GM12878 (cell line): ENCODE data around the gene MVP. TPM values are rescaled to one million over a fixed set of nuclear protein-coding genes. Genes with fewer than 3 reads are reported as not detected.

Experiments
- ATAC-seq: fragments of 200-7000 bp; cut with Tn5 transposase; 3 replicates; pipeline ENCODE4 v1.9.1; 2020; ENCODE audit warnings: mild to moderate bottlenecking, moderate library complexity
- BruUV-seq: library from RNA; stranded (reverse); fragments of 400-500 nt; replicated peaks from 2 replicates; lab custom pipeline; 2021; lab: Mats Ljungman, UMichigan
- CTCF ChIA-PET: fragments of 300-600 bp; sonication (Branson Sonifier 250); formaldehyde crosslinking; extraction: SDS; loops from one replicate; lab custom pipeline; 2021; ENCODE audit warnings: inconsistent platforms; lab: Yijun Ruan, JAX
- POLR2A ChIA-PET: fragments of 350-600 bp; formaldehyde crosslinking; extraction: SDS; loops from one replicate; lab custom pipeline; 2021; ENCODE audit warnings: inconsistent platforms; lab: Charles Lee
- RAD21 ChIA-PET: fragments of 300-600 bp; sonication (Branson Sonifier 250); formaldehyde crosslinking; loops from one replicate; lab custom pipeline; 2023; ENCODE audit warnings: antibody characterized with exemption; ENCODE audit not compliant: unreplicated experiment; lab: Charles Lee
- SMC1A ChIA-PET: fragments of 300-600 bp; sonication (Branson Sonifier 250); formaldehyde crosslinking; loops from one replicate; lab custom pipeline; 2023; ENCODE audit not compliant: unreplicated experiment, uncharacterized antibody; lab: Charles Lee
- DNase-seq: peaks from one replicate; pipeline ENCODE4 v3.0.0-alpha.2; 2011; ENCODE audit warnings: low read depth, low spot score
- FAIRE-seq: peaks from 3 replicates; lab custom pipeline; 2011; peaks lifted over from hg19 to GRCh38; lab: Jason Lieb, UNC
- H2AFZ ChIP-seq: 2 replicates; pipeline ENCODE4 v1.6.0; 2011; ENCODE audit warnings: low read depth, low read length, control low read depth; ENCODE audit not compliant: control insufficient read depth
- H3K27ac ChIP-seq: 2 replicates; pipeline ENCODE4 v1.5.1; 2011; ENCODE audit warnings: control low read depth; ENCODE audit not compliant: control insufficient read depth, insufficient read depth
- H3K27me3 ChIP-seq, 2 experiments: replicated peaks in 1 of 2; 2 replicates each; pipeline versions ENCODE4 v1.6.0 to v1.6.1; 2011; ENCODE audit warnings: low read length in 1 of 2; ENCODE audit not compliant: control insufficient read depth in 2 of 2, insufficient read depth in 2 of 2
- H3K36me3 ChIP-seq, 2 experiments: 2 replicates each; pipeline ENCODE4 v1.5.1; 2011; ENCODE audit warnings: low read length in 1 of 2; ENCODE audit not compliant: control insufficient read depth in 2 of 2, insufficient read depth in 2 of 2
- H3K4me1 ChIP-seq: 2 replicates; pipeline ENCODE4 v1.6.1; 2011; ENCODE audit warnings: mild to moderate bottlenecking, low read length, moderate library complexity, mixed read lengths; ENCODE audit not compliant: control insufficient read depth, insufficient read depth
- H3K4me2 ChIP-seq: 2 replicates; pipeline ENCODE4 v1.6.0; 2011; ENCODE audit warnings: control low read depth; ENCODE audit not compliant: control insufficient read depth, insufficient read depth
- H3K4me3 ChIP-seq: fragments of 200-600 bp; sonication (generic); 2 replicates; pipeline ENCODE4 v1.5.1; 2016
- H3K79me2 ChIP-seq: 2 replicates; pipeline ENCODE4 v1.6.0; 2011; ENCODE audit warnings: low read length; ENCODE audit not compliant: control insufficient read depth, insufficient read depth
- H3K9ac ChIP-seq: 2 replicates; pipeline ENCODE4 v1.8.0; 2011; ENCODE audit warnings: low read length, control low read depth, mixed read lengths; ENCODE audit not compliant: control insufficient read depth, insufficient read depth
- H3K9me3 ChIP-seq: replicated peaks from 3 replicates; pipeline ENCODE4 v1.5.1; 2011; ENCODE audit warnings: mild to moderate bottlenecking, low read length; ENCODE audit not compliant: control insufficient read depth, insufficient read depth
- H4K20me1 ChIP-seq: 2 replicates; pipeline ENCODE4 v1.6.0; 2011; ENCODE audit not compliant: control insufficient read depth, insufficient read depth
- BCL11A ChIP-seq: IDR thresholded peaks from 2 replicates; pipeline ENCODE4 v1.6.1; 2011; ENCODE audit warnings: low read depth, low read length
- CBFB ChIP-seq: IDR thresholded peaks from 2 replicates; pipeline ENCODE4 v1.6.1; 2016; ENCODE audit warnings: antibody characterized with exemption, low read depth
- CBX3 ChIP-seq: fragments of 200-600 bp; sonication (generic); IDR thresholded peaks from 2 replicates; pipeline ENCODE4 v1.6.1; 2016; ENCODE audit warnings: low read depth, borderline replicate concordance
- DPF2 ChIP-seq: fragments of 450-650 bp; IDR thresholded peaks from 2 replicates; pipeline ENCODE4 v1.6.1; 2017; ENCODE audit warnings: mild to moderate bottlenecking
- EED ChIP-seq: sonication (generic); IDR thresholded peaks from 2 replicates; pipeline ENCODE4 v1.6.1; 2016; ENCODE audit warnings: antibody characterized with exemption, low read depth
- ETV6 ChIP-seq, 2 experiments: fragments of 450-650 bp in 1 of 2; IDR thresholded peaks in 1 of 2; conservative IDR thresholded peaks in 1 of 2; 2 replicates each; pipeline ENCODE4 v1.6.1; 2014; ENCODE audit warnings: antibody characterized with exemption in 1 of 2, borderline replicate concordance in 1 of 2, low read depth in 1 of 2, mild to moderate bottlenecking in 1 of 2, moderate library complexity in 1 of 2
- GABPA ChIP-seq: IDR thresholded peaks from 2 replicates; pipeline ENCODE4 v1.6.1; 2014; ENCODE audit warnings: antibody characterized with exemption, low read depth, mild to moderate bottlenecking, inconsistent platforms
- HDAC2 ChIP-seq: fragments of 200-600 bp; sonication (generic); IDR thresholded peaks from 2 replicates; pipeline ENCODE4 v1.6.1; 2017
- KDM1A ChIP-seq: fragments of 200-600 bp; sonication (generic); IDR thresholded peaks from 2 replicates; pipeline ENCODE4 v1.6.1; 2016; ENCODE audit warnings: borderline replicate concordance
- MYC ChIP-seq: IDR thresholded peaks from 2 replicates; pipeline ENCODE4 v1.6.1; 2011; ENCODE audit warnings: mild to moderate bottlenecking, low read length, moderate library complexity, inconsistent platforms; ENCODE audit not compliant: insufficient read depth, insufficient replicate concordance, insufficient read length, severe bottlenecking
- NFYA ChIP-seq: IDR thresholded peaks from 2 replicates; pipeline ENCODE4 v1.6.1; 2011; ENCODE audit warnings: low read depth, mild to moderate bottlenecking, low read length, improper control_type of control experiment, borderline replicate concordance
- NRF1 ChIP-seq: conservative IDR thresholded peaks from 2 replicates; pipeline ENCODE4 v1.6.1; 2011; ENCODE audit warnings: mild to moderate bottlenecking, low read depth, low read length, improper control_type of control experiment
- RUNX3 ChIP-seq: IDR thresholded peaks from 2 replicates; pipeline ENCODE4 v1.6.1; 2012; ENCODE audit warnings: low read length, inconsistent platforms
- STAT1 ChIP-seq: fragments of 450-650 bp; conservative IDR thresholded peaks from 2 replicates; pipeline ENCODE4 v1.6.1; 2014; ENCODE audit warnings: antibody characterized with exemption, mild to moderate bottlenecking
- TAF1 ChIP-seq: IDR thresholded peaks from 2 replicates; pipeline ENCODE4 v1.6.1; 2011; ENCODE audit warnings: mild to moderate bottlenecking, low read depth, low read length, borderline replicate concordance
- YBX1 ChIP-seq: fragments of 450-650 bp; IDR thresholded peaks from 2 replicates; pipeline ENCODE4 v1.6.1; 2016; ENCODE audit warnings: antibody characterized with exemption
- ZNF274 ChIP-seq: IDR thresholded peaks from one replicate; pipeline ENCODE4 v1.8.0; 2011; ENCODE audit not compliant: insufficient read length, insufficient read depth
- WGBS: methylation state at CpG from one replicate; pipeline ENCODE4 v1.1.6; 2016; ENCODE audit warnings: low lambda C conversion rate; ENCODE audit not compliant: insufficient replicate concordance, insufficient coverage; ENCODE audit errors: missing lambda C conversion rate; 5-methylcytosine and 5-hydroxymethylcytosine counted together
- in situ Hi-C: fragments of 300-500 bp; cut with MboI; formaldehyde crosslinking; loops from 9 replicates; pipeline ENCODE4 v1.14.3; 2018; ENCODE audit warnings: mixed read lengths
- intact Hi-C: fragments of 100-400 bp; cut with micrococcal nuclease; formaldehyde crosslinking; loops from one replicate; pipeline ENCODE4 v1.14.2; 2022; ENCODE audit not compliant: unreplicated experiment
- polyA plus RNA-seq, 11 experiments: library from polyadenylated mRNA; depleted of rRNA in 4 of 11; unstranded in 6 of 11; stranded (reverse) in 5 of 11; fragments of >200 nt; fragmentation: Nextera tagmentation in 4 of 11; fragmentation: Illumina TruSeq in 1 of 11; extraction: Ambion mirVana in 4 of 11; extraction: Trizol in 1 of 11; gene quantifications; 1 replicate in 1 of 11; 2 replicates in 10 of 11; pipeline versions ENCODE4 v1.2.1 to v1.2.3, GENCODE V29; 2011 to 2016; ENCODE audit warnings: inconsistent platforms in 2 of 11, missing spikeins in 2 of 11, low read depth in 1 of 11
- total RNA-seq, 4 experiments: library from RNA; depleted of rRNA in 3 of 4; stranded (reverse); fragments of >200 nt in 3 of 4; fragmentation: Illumina TruSeq in 1 of 4; extraction: Trizol in 1 of 4; gene quantifications; 2 replicates each; pipeline versions ENCODE4 v1.2.1 to v1.2.3, GENCODE V29; 2013 to 2021
- TF ChIP-seq, protein P1 (sequence below): fragments of 450-650 bp; IDR thresholded peaks from 2 replicates; pipeline ENCODE4 v1.6.1; 2016; ENCODE audit warnings: mild to moderate bottlenecking, moderate library complexity, borderline replicate concordance
- TF ChIP-seq, protein P2 (sequence below): fragments of 450-650 bp; IDR thresholded peaks from 2 replicates; pipeline ENCODE4 v1.6.1; 2014; ENCODE audit warnings: mild to moderate bottlenecking

The MVP gene
- total and polyA plus RNA-seq, 10 of the 15 experiments (the other 5 are each of a cell fraction or from before 2014, with no cell fraction given): 0.98 to 74.2 (median 54.7) TPM

DNA sequence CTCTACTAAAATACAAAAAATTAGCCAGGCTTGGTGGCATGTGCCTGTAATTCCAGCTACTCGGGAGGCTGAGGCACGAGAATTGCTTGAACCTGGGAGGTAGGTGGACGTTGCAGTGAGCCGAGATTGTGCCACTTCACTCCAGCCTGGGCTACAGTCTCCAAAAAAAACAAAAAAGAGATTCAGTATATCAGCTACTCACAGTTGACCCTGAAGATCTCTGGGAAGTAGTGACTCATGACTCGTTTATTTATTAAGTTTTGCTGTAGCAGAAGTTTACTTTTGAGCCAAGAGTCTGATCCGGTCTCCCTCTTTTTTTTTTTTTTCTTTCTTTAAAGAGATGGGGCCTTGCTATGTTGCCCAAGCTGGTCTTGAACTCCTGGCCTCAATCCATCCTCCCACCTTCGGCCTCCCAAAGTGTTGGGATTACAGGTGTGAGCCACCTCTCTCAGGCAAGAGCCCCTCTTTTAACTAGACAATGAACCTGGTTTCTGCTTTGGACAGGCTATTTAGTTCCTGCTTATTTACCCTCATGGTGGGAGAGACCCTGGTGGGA, 4.4 kb downstream of the MVP start:
- H3K36me3 ChIP-seq: no peaks in the 10 kb centered on the region; a peak in 1 of 4 replicates
- FAIRE-seq: no peak
- H3K27ac ChIP-seq: peak overlapping the region; percentile 16
- BruUV-seq: no TSS peak
- CTCF ChIA-PET: interaction anchor here (0.6 to 6.4 kb wide), 3 partner anchors 17 to 33 kb away, joined by 3 to 55 read pairs (median 3); no protein-coding TSS in a partner anchor
- peak overlapping the region; percentile 46; the same call in 1 of the 2 replicates for H3K9ac ChIP-seq
- H3K79me2 ChIP-seq: peaks cover 49% of the 10 kb centered on the region
- no peak for DNase-seq
- 0 out of 2 replicates have a peak, but pooled peaks cover 3% of the 10 kb centered on the region for H4K20me1 ChIP-seq
- no peak for ATAC-seq
- intact Hi-C loops (loop anchor here (5.0 kb wide), 1 partner anchor 38 kb away; the partner anchor contains the start of gene CDIPT), in situ Hi-C loops (no loop called here)
- SMC1A ChIA-PET: interaction anchor here (1.6 kb wide), 1 partner anchor 24 kb away, joined by 12 read pairs; no protein-coding TSS in a partner anchor
- H2AFZ ChIP-seq: no peak overlapping the region
- WGBS: 77% methylated on average over 7 of the region's 7 CpGs
- TF ChIP-seq KDM1A (no peak), DPF2 (no peak), ZNF274 (no peak), YBX1 (no peak), ETV6 (conservative IDR thresholded peaks at IDR 0.05 in 1 of 2, IDR thresholded peaks at IDR 0.05 in 1 of 2; ENCODE audit: borderline replicate concordance in 1 of 2, low read depth in 1 of 2) (no peak), NRF1 (no peak), GABPA (no peak), CBFB (no peak), NFYA (no peak), EED (no peak), STAT1 (no peak), HDAC2 (no peak), RUNX3 (no peak), BCL11A (no peak), TAF1 (no peak), CBX3 (no peak), MYC (no peak)
- TF ChIP-seq, protein P1, sequence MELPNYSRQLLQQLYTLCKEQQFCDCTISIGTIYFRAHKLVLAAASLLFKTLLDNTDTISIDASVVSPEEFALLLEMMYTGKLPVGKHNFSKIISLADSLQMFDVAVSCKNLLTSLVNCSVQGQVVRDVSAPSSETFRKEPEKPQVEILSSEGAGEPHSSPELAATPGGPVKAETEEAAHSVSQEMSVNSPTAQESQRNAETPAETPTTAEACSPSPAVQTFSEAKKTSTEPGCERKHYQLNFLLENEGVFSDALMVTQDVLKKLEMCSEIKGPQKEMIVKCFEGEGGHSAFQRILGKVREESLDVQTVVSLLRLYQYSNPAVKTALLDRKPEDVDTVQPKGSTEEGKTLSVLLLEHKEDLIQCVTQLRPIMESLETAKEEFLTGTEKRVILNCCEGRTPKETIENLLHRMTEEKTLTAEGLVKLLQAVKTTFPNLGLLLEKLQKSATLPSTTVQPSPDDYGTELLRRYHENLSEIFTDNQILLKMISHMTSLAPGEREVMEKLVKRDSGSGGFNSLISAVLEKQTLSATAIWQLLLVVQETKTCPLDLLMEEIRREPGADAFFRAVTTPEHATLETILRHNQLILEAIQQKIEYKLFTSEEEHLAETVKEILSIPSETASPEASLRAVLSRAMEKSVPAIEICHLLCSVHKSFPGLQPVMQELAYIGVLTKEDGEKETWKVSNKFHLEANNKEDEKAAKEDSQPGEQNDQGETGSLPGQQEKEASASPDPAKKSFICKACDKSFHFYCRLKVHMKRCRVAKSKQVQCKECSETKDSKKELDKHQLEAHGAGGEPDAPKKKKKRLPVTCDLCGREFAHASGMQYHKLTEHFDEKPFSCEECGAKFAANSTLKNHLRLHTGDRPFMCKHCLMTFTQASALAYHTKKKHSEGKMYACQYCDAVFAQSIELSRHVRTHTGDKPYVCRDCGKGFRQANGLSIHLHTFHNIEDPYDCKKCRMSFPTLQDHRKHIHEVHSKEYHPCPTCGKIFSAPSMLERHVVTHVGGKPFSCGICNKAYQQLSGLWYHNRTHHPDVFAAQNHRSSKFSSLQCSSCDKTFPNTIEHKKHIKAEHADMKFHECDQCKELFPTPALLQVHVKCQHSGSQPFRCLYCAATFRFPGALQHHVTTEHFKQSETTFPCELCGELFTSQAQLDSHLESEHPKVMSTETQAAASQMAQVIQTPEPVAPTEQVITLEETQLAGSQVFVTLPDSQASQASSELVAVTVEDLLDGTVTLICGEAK: no peak
- TF ChIP-seq, protein P2, sequence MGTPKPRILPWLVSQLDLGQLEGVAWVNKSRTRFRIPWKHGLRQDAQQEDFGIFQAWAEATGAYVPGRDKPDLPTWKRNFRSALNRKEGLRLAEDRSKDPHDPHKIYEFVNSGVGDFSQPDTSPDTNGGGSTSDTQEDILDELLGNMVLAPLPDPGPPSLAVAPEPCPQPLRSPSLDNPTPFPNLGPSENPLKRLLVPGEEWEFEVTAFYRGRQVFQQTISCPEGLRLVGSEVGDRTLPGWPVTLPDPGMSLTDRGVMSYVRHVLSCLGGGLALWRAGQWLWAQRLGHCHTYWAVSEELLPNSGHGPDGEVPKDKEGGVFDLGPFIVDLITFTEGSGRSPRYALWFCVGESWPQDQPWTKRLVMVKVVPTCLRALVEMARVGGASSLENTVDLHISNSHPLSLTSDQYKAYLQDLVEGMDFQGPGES: no peak
- no peaks in the 10 kb centered on the region for H3K27me3 ChIP-seq
- H3K9me3 ChIP-seq: no peaks in the 10 kb centered on the region
- H3K4me1 ChIP-seq: peaks cover 13% of the 10 kb centered on the region
- RAD21 ChIA-PET: interaction anchor here (1.1 kb wide), 1 partner anchor 23 kb away, joined by 4 read pairs; no protein-coding TSS in a partner anchor
- peak overlapping the region; percentile 70 for H3K4me2 ChIP-seq
- POLR2A ChIA-PET: interaction anchor here (0.5 to 1.5 kb wide), 5 partner anchors 17 to 160 kb away, joined by 3 to 7 read pairs (median 3); no protein-coding TSS in a partner anchor
- H3K4me3 ChIP-seq: no peak overlapping the region
